Keratinocyte (primary cell): Measurements from ENCODE around the gene LHFPL2. TPM values are rescaled to one million over a fixed set of nuclear protein-coding genes. Genes with fewer than 3 reads are reported as not detected.

Experiments used
- DNase-seq: peaks from one replicate; pipeline ENCODE4 v3.0.0-alpha.2; 2011; ENCODE audit warnings: low read depth, missing footprints, low spot score
- FAIRE-seq: peaks from 2 replicates; lab custom pipeline; 2011; peaks lifted over from hg19 to GRCh38; lab: Jason Lieb, UNC
- H2AFZ ChIP-seq: 2 replicates; pipeline ENCODE4 v1.6.0; 2012; ENCODE audit warnings: low read length, control low read depth, inconsistent platforms; ENCODE audit not compliant: control insufficient read depth
- H3K27ac ChIP-seq: 2 replicates; pipeline ENCODE4 v1.5.1; 2011; ENCODE audit warnings: low read length; ENCODE audit not compliant: control insufficient read depth, insufficient read depth
- H3K27me3 ChIP-seq: 3 replicates; pipeline ENCODE4 v1.6.0; 2011; ENCODE audit warnings: low read length; ENCODE audit not compliant: control insufficient read depth, insufficient read depth; ENCODE audit errors: extremely low read depth
- H3K36me3 ChIP-seq, 2 experiments: 2 replicates in 1 of 2; 3 replicates in 1 of 2; pipeline ENCODE4 v1.5.1; 2011; ENCODE audit warnings: low read length in 2 of 2, mild to moderate bottlenecking in 1 of 2; ENCODE audit not compliant: control insufficient read depth in 2 of 2, insufficient read depth in 2 of 2; ENCODE audit errors: extremely low read depth in 1 of 2
- H3K4me1 ChIP-seq: 3 replicates; pipeline ENCODE4 v1.5.1; 2011; ENCODE audit warnings: low read length; ENCODE audit not compliant: control insufficient read depth, insufficient read depth; ENCODE audit errors: extremely low read depth
- H3K4me2 ChIP-seq: 3 replicates; pipeline ENCODE4 v1.6.0; 2011; ENCODE audit warnings: low read depth, low read length; ENCODE audit not compliant: control insufficient read depth, insufficient read depth; ENCODE audit errors: extremely low read depth
- H3K4me3 ChIP-seq, 3 experiments: fragments of 200-600 bp in 1 of 3; sonication (generic) in 1 of 3; 2 replicates in 2 of 3; 3 replicates in 1 of 3; pipeline ENCODE4 v1.5.1; 2011 to 2016; ENCODE audit warnings: low read length in 3 of 3, mild to moderate bottlenecking in 3 of 3, control low read depth in 2 of 3, inconsistent platforms in 1 of 3, low read depth in 1 of 3, mixed read lengths in 1 of 3, mixed run types in 1 of 3, moderate library complexity in 1 of 3; ENCODE audit not compliant: control insufficient read depth in 2 of 3, insufficient read depth in 2 of 3; ENCODE audit errors: extremely low read depth in 1 of 3
- H3K79me2 ChIP-seq: 2 replicates; pipeline ENCODE4 v1.6.0; 2012; ENCODE audit warnings: low read length; ENCODE audit not compliant: control insufficient read depth, insufficient read depth
- H3K9ac ChIP-seq: 3 replicates; pipeline ENCODE4 v1.6.0; 2011; ENCODE audit warnings: low read length; ENCODE audit not compliant: control insufficient read depth, insufficient read depth; ENCODE audit errors: extremely low read depth
- H3K9me1 ChIP-seq: 3 replicates; pipeline ENCODE4 v1.6.0; 2011; ENCODE audit warnings: low read length; ENCODE audit not compliant: control insufficient read depth, insufficient read depth; ENCODE audit errors: extremely low read depth
- H3K9me3 ChIP-seq: 2 replicates; pipeline ENCODE4 v1.5.1; 2012; ENCODE audit warnings: low read depth, low read length; ENCODE audit not compliant: control insufficient read depth
- H4K20me1 ChIP-seq: 3 replicates; pipeline ENCODE4 v1.6.0; 2011; ENCODE audit warnings: low read length; ENCODE audit not compliant: control insufficient read depth, insufficient read depth; ENCODE audit errors: extremely low read depth
- CTCF ChIP-seq, 3 experiments: IDR thresholded peaks in 1 of 3; conservative IDR thresholded peaks in 1 of 3; optimal IDR thresholded peaks in 1 of 3; 2 replicates in 2 of 3; 3 replicates in 1 of 3; pipeline versions ENCODE3 to v1.5.1; 2011; ENCODE audit warnings: low read length in 3 of 3, mild to moderate bottlenecking in 3 of 3, moderate library complexity in 2 of 3, control low read depth in 1 of 3, inconsistent platforms in 1 of 3; ENCODE audit not compliant: insufficient read depth in 2 of 3; ENCODE audit errors: extremely low read depth in 1 of 3
- EZH2 ChIP-seq: IDR thresholded peaks from one replicate; pipeline ENCODE4 v1.6.1; 2012; ENCODE audit warnings: inconsistent platforms, mild to moderate bottlenecking, low read length, moderate library complexity
- dilution Hi-C: fragments of 300-500 bp; cut with MboI; formaldehyde crosslinking; loops from one replicate; pipeline ENCODE4 v1.7.0; 2020; ENCODE audit warnings: low sequenced_read_pairs; ENCODE audit not compliant: extremely low pct_ligation_motif_present
- polyA plus RNA-seq, 5 experiments: library from polyadenylated mRNA; depleted of rRNA in 3 of 5; stranded (reverse) in 3 of 5; stranded (forward) in 1 of 5; unstranded in 1 of 5; fragments of >200 nt; gene quantifications; 1 replicate in 1 of 5; 2 replicates in 3 of 5; 3 replicates in 1 of 5; pipeline versions ENCODE4 v1.2.1 to v1.2.3, GENCODE V29; 2011 to 2012; ENCODE audit warnings: missing spikeins in 2 of 5, low read depth in 1 of 5, low replicate concordance in 1 of 5

Gene LHFPL2
- polyA plus RNA-seq, 1 donor (not counting 4 experiments of a cell fraction or from before 2014, with no cell fraction given): 11.4 TPM

- H3K9me1 ChIP-seq: no peaks in the 10 kb centered on the region
- peaks cover 36% of the 10 kb centered on the region for H3K4me1 ChIP-seq
- no peaks in the 10 kb centered on the region for H3K27me3 ChIP-seq
- H3K4me2 ChIP-seq: peak overlapping the region; percentile 11
- peak overlapping the region; percentile 57 for H3K27ac ChIP-seq
- dilution Hi-C loops: no loop called here
- no peaks in the 10 kb centered on the region for H4K20me1 ChIP-seq
- no peaks in the 10 kb centered on the region for H3K9me3 ChIP-seq
- DNase-seq (no peak), FAIRE-seq (peak; percentile 77)
- no peak for TF ChIP-seq CTCF (optimal IDR thresholded peaks at IDR 0.05 in 1 of 3, IDR thresholded peaks at IDR 0.05 in 1 of 3, conservative IDR thresholded peaks at IDR 0.05 in 1 of 3; ENCODE audit: extremely low read depth in 1 of 3, insufficient read depth in 2 of 3, low read length in 3 of 3)
- no peak for TF ChIP-seq EZH2
- no peak overlapping the region for H3K9ac ChIP-seq
- H3K4me3 ChIP-seq: no peak overlapping the region
- peaks cover 0 to 5% of the 10 kb centered on the region in 2 experiments for H3K36me3 ChIP-seq
- H2AFZ ChIP-seq: no peak overlapping the region
- H3K79me2 ChIP-seq: peaks cover 16% of the 10 kb centered on the region
Observed at GRCh38 chr5:78597974-78598371, 50.6 kb downstream of the LHFPL2 start.

GRCh38 chr5:78597068-78597973 is 51.3 kb downstream of the LHFPL2 start:
- no peak overlapping the region for H2AFZ ChIP-seq
- H3K4me1 ChIP-seq: peaks cover 36% of the 10 kb centered on the region
- peaks cover 17% of the 10 kb centered on the region for H3K79me2 ChIP-seq
- TF ChIP-seq EZH2 (no peak), CTCF (optimal IDR thresholded peaks at IDR 0.05 in 1 of 3, IDR thresholded peaks at IDR 0.05 in 1 of 3, conservative IDR thresholded peaks at IDR 0.05 in 1 of 3; ENCODE audit: extremely low read depth in 1 of 3, insufficient read depth in 2 of 3, low read length in 3 of 3) (no peak)
- dilution Hi-C loops: no loop called here
- no peaks in the 10 kb centered on the region for H3K9me3 ChIP-seq
- no peak for DNase-seq
- H3K27me3 ChIP-seq: no peaks in the 10 kb centered on the region
- no peaks in the 10 kb centered on the region for H4K20me1 ChIP-seq
- H3K9me1 ChIP-seq: no peaks in the 10 kb centered on the region
- peak overlapping the region; percentile 11 for H3K4me2 ChIP-seq
- H3K36me3 ChIP-seq: peaks cover 0 to 5% of the 10 kb centered on the region in 2 experiments
- H3K27ac ChIP-seq: peak overlapping the region; percentile 57
- H3K9ac ChIP-seq: no peak overlapping the region
- no peak for FAIRE-seq
- H3K4me3 ChIP-seq: no peak overlapping the region
